GM10248 (cell line): ENCODE measurements around the gene TRIM50.
"Not testable (repeated sequence)": the region's sequence is repeated elsewhere in the genome, so short reads cannot be mapped to it uniquely, and the experiment has no call there.

Source experiments
- CTCF ChIA-PET: fragments of 300-600 bp; sonication (Branson Sonifier 250); formaldehyde crosslinking; extraction: SDS; loops from one replicate; lab custom pipeline; 2021; ENCODE audit warnings: antibody characterized with exemption; lab: Yijun Ruan, JAX
- POLR2A ChIA-PET: fragments of 350-650 bp; sonication (Branson Sonifier 250); formaldehyde crosslinking; extraction: SDS; loops from one replicate; lab custom pipeline; 2020; ENCODE audit warnings: antibody characterized with exemption; lab: Yijun Ruan, JAX
- DNase-seq: peaks from one replicate; pipeline ENCODE4 v3.0.0; 2012; ENCODE audit errors: extremely low spot score
- CTCF ChIP-seq: IDR thresholded peaks from 2 replicates; pipeline ENCODE4 v1.5.1; 2012; ENCODE audit warnings: mild to moderate bottlenecking, low read depth; ENCODE audit errors: extremely low read depth, missing control alignments, control extremely low read depth

The TRIM50 gene

GRCh38 chr7:73364006-73364728 lies 36.3 kb upstream of the TRIM50 start:
- no peak for DNase-seq
- ChIA-PET CTCF (no interaction called here), POLR2A (no interaction called here)

GRCh38 chr7:73363225-73364005 lies 35.5 kb upstream of the TRIM50 start:
- DNase-seq: no peak
- TF ChIP-seq CTCF: no peak
- ChIA-PET POLR2A (no interaction called here), CTCF (no interaction called here)

More at GRCh38 chr7:73364006-73364728, 36.3 kb upstream of the TRIM50 start:
- TF ChIP-seq CTCF: no peak

- DNase-seq, CTCF ChIA-PET, POLR2A ChIA-PET: not testable (repeated sequence)
These were observed 32.7 kb upstream of the TRIM50 start for GRCh38 chr7:73360590-73360989.

- ChIA-PET CTCF (no interaction called here), POLR2A (no interaction called here)
- no peak for DNase-seq
- TF ChIP-seq CTCF: no peak
These were observed 32.0 kb upstream of the TRIM50 start for GRCh38 chr7:73359746-73360375.

- CTCF ChIA-PET: no interaction called here
- POLR2A ChIA-PET: no interaction called here
- TF ChIP-seq CTCF: no peak
- DNase-seq: no peak
These were observed 31.4 kb upstream of the TRIM50 start for GRCh38 chr7:73359306-73359705.

GRCh38 chr7:73358590-73359275 lies 30.9 kb upstream of the TRIM50 start:
- no peak for DNase-seq
- no peak for TF ChIP-seq CTCF
- CTCF ChIA-PET: interaction anchor here (0.6 kb wide), 1 partner anchor 24 kb away, joined by 3 read pairs; no protein-coding TSS in a partner anchor
- POLR2A ChIA-PET: no interaction called here
